ENCODE measurements around the gene MPEG1. TPM values are rescaled to one million over a fixed set of nuclear protein-coding genes. Genes with fewer than 3 reads are reported as not detected.

The MPEG1 gene
- total RNA-seq: not detected

GRCh38 chr11:59212744-59213631 lies at the start of gene MPEG1:
TSS of gene MPEG1 (minus strand) at chr11:59212927. CDS start at chr11:59212865, 62 bp downstream.
- CTCF ChIA-PET: no interaction called here
- POLR2A ChIA-PET: no interaction called here

- CTCF ChIA-PET: no interaction called here
- POLR2A ChIA-PET: no interaction called here
These were observed 49.6 kb upstream of the MPEG1 start for GRCh38 chr11:59262177-59262818.

- CTCF ChIA-PET: no interaction called here
- POLR2A ChIA-PET: no interaction called here
These were observed 48.4 kb upstream of the MPEG1 start for GRCh38 chr11:59261150-59261549.

GRCh38 chr11:59259867-59260475 lies 47.2 kb upstream of the MPEG1 start:
- ChIA-PET CTCF (no interaction called here), POLR2A (no interaction called here)

- ChIA-PET CTCF (no interaction called here), POLR2A (no interaction called here)
These were observed 46.3 kb upstream of the MPEG1 start for GRCh38 chr11:59259047-59259446.

GRCh38 chr11:59255281-59255680 lies 42.6 kb upstream of the MPEG1 start:
- POLR2A ChIA-PET: no interaction called here

GRCh38 chr11:59254286-59254685 lies 41.6 kb upstream of the MPEG1 start:
- CTCF ChIA-PET: no interaction called here
- POLR2A ChIA-PET: no interaction called here

More at GRCh38 chr11:59255281-59255680, 42.6 kb upstream of the MPEG1 start:
- CTCF ChIA-PET: no interaction called here

GRCh38 chr11:59253001-59253400 lies 40.3 kb upstream of the MPEG1 start:
- CTCF ChIA-PET: no interaction called here
- POLR2A ChIA-PET: no interaction called here

GRCh38 chr11:59249535-59249934 lies 36.8 kb upstream of the MPEG1 start:
- CTCF ChIA-PET: no interaction called here
- POLR2A ChIA-PET: no interaction called here

- POLR2A ChIA-PET: no interaction called here
- CTCF ChIA-PET: no interaction called here
These were observed 35.0 kb upstream of the MPEG1 start for GRCh38 chr11:59247531-59248227.

GRCh38 chr11:59243633-59244032 lies 30.9 kb upstream of the MPEG1 start:
- CTCF ChIA-PET: no interaction called here
- POLR2A ChIA-PET: no interaction called here

- ChIA-PET CTCF (no interaction called here), POLR2A (no interaction called here)
These were observed 27.6 kb upstream of the MPEG1 start for GRCh38 chr11:59240322-59240721.

GRCh38 chr11:59226396-59226795 lies 13.7 kb upstream of the MPEG1 start:
- POLR2A ChIA-PET: no interaction called here
- CTCF ChIA-PET: no interaction called here

GRCh38 chr11:59225017-59225416 lies 12.3 kb upstream of the MPEG1 start:
- POLR2A ChIA-PET: no interaction called here

GRCh38 chr11:59224351-59224928 lies 11.7 kb upstream of the MPEG1 start:
- CTCF ChIA-PET: interaction anchor here (3.1 kb wide), 1 partner anchor 53 kb away, joined by 7 read pairs; the partner anchor contains the start of gene DTX4

More at GRCh38 chr11:59225017-59225416, 12.3 kb upstream of the MPEG1 start:
- CTCF ChIA-PET: no interaction called here

GRCh38 chr11:59223611-59224010 lies 10.9 kb upstream of the MPEG1 start:
- ChIA-PET CTCF (interaction anchor here (3.1 kb wide), 1 partner anchor 52 kb away, joined by 7 read pairs; the partner anchor contains the start of gene DTX4), POLR2A (no interaction called here)

More at GRCh38 chr11:59224351-59224928, 11.7 kb upstream of the MPEG1 start:
- POLR2A ChIA-PET: no interaction called here

GRCh38 chr11:59223177-59223576 lies 10.4 kb upstream of the MPEG1 start:
- ChIA-PET POLR2A (no interaction called here), CTCF (interaction anchor here (3.1 kb wide), 1 partner anchor 51 kb away, joined by 7 read pairs; the partner anchor contains the start of gene DTX4)

GRCh38 chr11:59222464-59223060 lies 9.8 kb upstream of the MPEG1 start:
- ChIA-PET POLR2A (no interaction called here), CTCF (interaction anchor here (3.1 kb wide), 1 partner anchor 51 kb away, joined by 7 read pairs; the partner anchor contains the start of gene DTX4)

GRCh38 chr11:59221441-59221840 lies 8.7 kb upstream of the MPEG1 start:
- ChIA-PET CTCF (interaction anchor here (3.1 kb wide), 1 partner anchor 50 kb away, joined by 7 read pairs; the partner anchor contains the start of gene DTX4), POLR2A (no interaction called here)
